Stimulated activated naive CD8-positive, alpha-beta T cell treated with anti-CD3 and anti-CD28 coated beads, Interleukin-15, Interleukin-2, amounts not matched to agents 100 U/mL and 50 U/mL, for 24 hours (primary cell): ENCODE measurements around the gene RDH16.
"Not testable (repeated sequence)": the region's sequence is repeated elsewhere in the genome, so short reads cannot be mapped to it uniquely, and the experiment has no call there.

Experiments
- ATAC-seq: fragments of 150-1000 bp; cut with Tn5 transposase; one replicate; pipeline ENCODE4 v1.10.0; 2021
- DNase-seq: peaks from one replicate; pipeline ENCODE4 v3.0.0; 2021

RDH16 gene

DNA sequence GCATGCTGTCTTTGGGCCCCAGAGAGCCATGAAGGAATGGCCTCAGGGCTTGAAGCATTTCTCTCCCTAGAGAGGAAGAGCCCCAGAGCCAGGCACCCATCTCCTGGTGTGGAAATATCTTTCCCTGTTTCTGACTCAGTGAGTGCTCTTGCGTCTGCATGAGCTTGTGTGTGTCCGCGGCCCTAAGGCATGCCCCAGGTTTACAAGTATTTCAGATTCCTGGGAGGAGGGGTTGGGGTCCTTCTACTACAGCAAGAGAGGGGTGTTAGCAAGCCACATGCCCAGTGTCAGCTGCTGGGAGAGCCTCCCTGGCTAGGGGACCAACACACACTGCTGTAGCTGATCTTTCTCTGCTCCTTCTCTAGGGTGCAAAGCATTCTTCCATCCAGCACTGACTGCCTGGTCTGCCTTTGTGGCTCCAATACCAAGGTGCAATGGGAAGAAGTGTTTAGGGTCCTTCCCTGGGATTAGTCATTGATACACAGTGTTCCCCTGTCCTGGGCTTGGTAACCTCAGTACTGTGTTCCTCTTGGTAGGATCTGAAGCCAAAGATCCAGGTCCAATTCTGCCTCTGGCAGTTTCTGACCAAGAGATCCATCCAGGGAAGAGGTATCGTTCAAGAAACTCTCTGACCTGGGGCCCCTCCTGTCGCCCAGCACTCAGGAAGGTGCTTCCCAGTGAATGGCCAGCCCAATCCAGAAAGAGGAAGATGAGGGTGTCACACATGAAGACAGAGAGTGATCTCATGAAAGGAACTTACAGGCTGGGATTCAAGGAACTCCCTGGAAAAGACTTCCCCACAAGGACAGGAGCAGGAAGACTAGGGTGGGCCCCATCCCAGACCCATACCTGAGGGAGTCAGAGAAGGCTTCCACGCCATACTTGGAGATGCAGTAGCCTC, 3.1 kb downstream of the RDH16 start:
- ATAC-seq (no peak), DNase-seq (no peak)

- no peak for ATAC-seq
- no peak for DNase-seq
Measured at GRCh38 chr12:56953314-56953713, 4.1 kb downstream of the RDH16 start.

GRCh38 chr12:56951582-56952339, 5.6 kb downstream of the RDH16 start:
- DNase-seq, result no peak
- no peak for ATAC-seq

DNA sequence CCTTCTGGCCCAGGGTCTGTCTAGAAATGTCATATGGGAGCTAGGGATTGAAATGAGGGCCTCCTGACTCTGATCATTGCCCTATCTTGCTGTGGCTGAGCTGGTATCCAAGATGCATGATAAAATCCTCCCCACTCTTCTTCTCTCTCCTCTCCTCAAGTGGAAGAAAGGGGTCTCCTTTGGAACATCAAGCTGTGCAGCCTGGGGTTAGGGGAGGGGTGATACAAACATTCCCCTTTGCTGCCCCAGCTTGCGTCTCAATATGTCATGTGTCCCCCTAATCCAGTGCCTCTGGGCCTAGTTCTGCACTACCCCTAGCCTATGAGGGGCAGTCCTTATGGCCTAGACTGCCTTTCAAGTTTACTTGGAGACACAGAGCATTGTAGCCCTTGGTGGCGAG, 8.5 kb downstream of the RDH16 start:
- no peak for ATAC-seq
- no peak for DNase-seq

GRCh38 chr12:56948457-56948777, 9.0 kb downstream of the RDH16 start:
- ATAC-seq (no peak), DNase-seq (no peak)

DNA sequence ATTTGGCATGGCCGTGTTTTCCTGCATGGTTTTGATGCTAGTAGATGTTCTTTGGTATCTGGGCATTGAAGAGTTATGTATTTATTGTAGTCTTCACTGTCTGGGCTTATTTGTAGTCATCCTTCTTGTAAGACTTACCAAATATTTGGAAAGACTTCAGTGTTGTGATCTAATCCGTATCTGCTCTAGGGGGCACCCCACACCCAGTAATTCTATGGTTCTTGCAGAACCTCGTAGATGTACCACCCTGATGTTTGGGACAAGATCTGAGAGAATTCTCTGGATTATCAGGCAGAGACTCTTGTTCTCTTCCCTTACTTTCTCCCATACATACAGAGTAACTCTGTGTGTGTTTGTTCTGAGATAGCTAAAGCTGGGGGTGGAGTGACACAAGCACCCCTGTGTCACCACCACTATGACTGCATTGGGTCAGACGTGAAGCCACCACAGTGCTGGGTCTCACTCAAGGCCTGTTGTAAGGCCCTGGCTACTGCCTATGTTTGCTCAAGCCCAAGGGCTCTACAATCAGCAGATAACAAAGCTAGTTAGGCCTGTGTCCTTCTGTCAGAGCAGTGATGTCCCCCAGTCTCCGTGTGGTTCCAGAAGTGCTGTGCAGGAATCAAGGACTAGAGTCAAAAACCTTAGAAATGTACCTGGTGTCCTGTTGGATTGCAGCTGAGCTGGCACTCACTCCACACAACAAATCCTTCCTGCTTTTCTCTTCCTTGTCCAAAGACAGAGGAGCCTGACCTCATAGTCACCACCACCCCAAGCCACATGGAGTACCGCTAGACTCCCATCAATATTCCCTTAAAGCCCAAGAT, 9.6 kb downstream of the RDH16 start:
- DNase-seq, result no peak
- ATAC-seq, result no peak

DNA sequence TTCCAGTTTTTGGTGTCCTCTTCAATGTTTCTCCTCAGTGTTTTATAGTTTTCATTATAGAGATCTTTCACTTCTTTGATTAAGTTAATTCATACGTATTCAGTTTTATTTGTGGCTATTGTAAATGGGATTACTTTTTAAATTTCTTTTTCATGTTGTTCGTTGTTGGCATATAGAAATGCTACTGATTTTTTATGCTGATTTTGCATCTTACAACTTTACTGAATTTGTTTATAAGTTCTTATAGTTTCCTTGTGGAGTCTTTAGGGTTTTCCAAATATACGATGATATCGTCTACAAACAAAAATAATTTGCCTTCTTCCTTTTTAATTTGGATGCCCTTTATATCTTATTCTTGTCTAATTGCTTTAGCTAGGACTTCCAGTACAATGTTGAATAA, 13.5 kb downstream of the RDH16 start:
- no peak for ATAC-seq

GRCh38 chr12:56943374-56943773, 14.0 kb downstream of the RDH16 start:
- not testable (repeated sequence) for DNase-seq, ATAC-seq

More for the DNA sequence above, 13.5 kb downstream of the RDH16 start:
- DNase-seq, result no peak

DNA sequence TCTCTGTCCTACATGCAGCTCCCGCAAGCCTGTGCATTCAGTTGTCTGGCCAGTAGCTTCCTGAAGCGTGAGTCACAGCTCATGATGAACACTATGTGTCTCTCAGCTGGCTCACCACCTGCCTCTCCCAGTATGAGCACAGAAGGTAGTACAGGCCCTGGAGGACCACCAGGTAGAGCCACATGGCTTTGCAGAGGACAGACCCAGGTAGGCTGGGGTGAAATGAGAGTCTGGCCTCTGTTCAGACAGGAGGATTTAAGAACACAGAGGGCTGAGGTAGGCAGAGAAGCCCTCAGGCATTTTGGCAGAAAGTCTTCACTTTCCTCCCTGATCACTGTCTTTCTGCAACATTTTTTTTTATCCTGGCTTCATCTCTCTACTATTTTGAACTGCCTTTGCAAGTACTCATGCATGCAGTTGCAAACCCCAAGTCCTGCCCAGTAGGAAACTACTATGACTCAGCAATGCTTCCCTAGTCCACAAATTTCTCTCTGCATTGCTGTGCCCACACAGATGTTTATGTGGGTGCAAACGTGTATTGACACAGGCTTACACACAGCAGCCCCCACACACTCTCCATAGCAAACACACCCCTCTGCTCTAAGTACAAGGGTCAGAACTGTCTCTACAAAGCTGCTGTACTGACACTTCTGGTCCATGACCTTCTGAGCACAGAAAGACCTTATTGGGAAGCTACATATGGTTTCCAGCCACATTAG, 15.9 kb downstream of the RDH16 start:
- DNase-seq (no peak), ATAC-seq (peak; percentile 66)

GRCh38 chr12:56940942-56941298, 16.5 kb downstream of the RDH16 start:
- not testable (repeated sequence) for ATAC-seq

DNA sequence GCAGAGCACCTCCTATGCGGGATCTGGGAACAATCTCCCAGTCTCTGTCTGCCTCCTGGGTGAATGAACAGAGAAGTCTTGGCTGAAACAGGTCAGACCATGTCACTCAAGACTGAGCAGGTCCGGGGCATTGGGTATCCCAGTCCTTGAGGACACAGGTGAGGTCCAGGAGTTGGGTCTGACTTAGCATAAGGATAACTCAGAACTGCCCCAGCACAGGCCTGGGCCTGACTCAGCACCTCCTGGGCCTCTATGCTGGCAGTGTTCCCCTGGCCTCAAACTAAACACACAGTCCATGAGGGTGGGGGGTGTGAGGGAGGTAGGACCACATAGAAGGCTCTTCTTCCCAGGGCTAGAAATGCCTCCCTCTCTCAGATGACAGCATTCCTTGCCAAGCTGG, 21.7 kb downstream of the RDH16 start:
- ATAC-seq, result no peak
- DNase-seq, result no peak

More at GRCh38 chr12:56940942-56941298, 16.5 kb downstream of the RDH16 start:
- not testable (repeated sequence) for DNase-seq

DNA sequence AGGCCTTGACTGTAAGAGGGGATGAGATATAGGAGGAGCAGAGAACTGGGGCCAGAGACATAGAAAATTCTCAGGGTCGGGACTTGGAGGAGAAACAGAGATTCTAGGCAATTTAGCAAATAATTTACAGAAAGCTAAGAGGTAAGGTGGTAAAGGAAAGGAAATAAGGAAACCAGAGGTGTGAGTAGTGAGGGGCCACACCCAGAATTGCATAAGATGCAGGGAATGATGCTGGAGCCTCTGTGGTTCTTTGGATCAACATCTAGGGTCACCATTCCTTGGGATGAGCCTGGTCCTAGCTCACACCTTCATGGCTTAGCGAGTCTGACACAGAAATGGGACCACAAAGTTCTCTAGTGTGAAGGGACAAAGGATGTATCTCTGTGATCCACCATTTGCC, 22.3 kb downstream of the RDH16 start:
- ATAC-seq (no peak), DNase-seq (no peak)

- ATAC-seq (no peak), DNase-seq (no peak)
Measured at GRCh38 chr12:56933826-56934625, 23.4 kb downstream of the RDH16 start, which contains the start of gene SDR9C7. SDR9C7 (minus strand) TSS chr12:56934408; CDS start chr12:56934261, 147 bp downstream.

DNA sequence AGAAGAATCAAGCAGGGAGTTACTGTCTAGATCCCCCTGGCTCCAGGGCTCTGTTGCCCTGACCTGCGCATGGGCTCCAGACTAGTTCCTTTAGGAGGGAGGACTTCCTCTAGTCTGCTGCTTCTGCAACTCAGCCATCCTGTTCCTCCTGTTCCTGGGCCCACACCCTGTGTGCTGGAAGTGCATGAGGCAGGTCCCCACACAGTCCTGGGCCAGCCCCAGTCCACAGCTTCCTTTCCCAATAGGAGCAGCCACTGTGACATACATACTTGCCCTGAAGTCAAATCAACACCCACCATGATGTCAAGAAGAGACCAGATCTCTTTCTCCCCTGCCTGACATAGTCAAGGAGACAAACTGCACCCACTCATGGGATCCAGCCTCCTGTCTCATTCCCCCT, 24.5 kb downstream of the RDH16 start:
- no peak for ATAC-seq
- DNase-seq, result no peak

- DNase-seq (no peak), ATAC-seq (no peak)
Measured at GRCh38 chr12:56932146-56932545, 25.3 kb downstream of the RDH16 start.

DNA sequence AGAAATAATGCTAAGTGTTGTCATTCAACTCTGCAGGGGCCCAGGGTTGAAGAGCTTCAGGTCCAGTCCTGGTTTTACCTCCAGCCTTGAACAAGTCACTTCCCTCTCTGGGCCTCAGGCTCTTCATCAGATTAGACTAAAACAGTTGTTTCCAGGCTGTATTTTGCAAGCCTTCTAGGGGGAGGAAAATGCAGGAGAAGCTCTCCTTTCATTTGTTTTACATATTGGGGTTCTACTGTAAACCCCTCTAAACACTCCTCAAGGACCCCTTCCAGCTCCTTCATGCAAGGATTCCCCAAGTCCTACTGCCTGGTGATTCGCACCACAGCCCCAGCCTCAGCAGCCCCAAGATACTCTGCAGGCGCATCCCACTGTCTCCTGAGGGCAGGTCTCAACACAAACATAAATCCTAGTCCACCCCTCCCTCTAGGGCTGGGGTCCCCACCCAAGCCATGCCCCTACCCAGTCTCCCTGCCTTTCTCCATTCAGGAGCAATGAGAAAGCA, 25.9 kb downstream of the RDH16 start:
- peak; percentile 12 for DNase-seq
- ATAC-seq, result no peak

- ATAC-seq, result no peak
Measured at GRCh38 chr12:56930241-56930640, 27.2 kb downstream of the RDH16 start.

DNA sequence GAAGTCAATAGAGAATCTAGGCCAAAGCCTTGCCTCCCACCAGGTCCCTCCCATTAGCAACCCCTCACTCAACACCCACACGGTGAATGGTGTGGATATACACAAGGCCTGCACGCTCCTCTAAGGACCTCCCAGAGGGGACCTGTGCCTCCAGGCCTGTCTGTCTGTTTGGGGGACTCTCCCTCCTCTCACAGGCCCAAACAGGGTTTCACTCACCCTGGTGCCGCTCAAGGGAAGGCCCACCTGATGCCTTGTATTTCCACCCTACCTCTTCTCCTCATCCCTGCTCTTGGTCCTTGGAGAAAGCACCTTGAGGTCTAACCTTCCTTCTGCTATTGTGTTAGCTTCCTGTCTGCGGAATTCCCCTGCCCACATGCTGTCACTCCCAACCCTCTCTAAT, 27.6 kb downstream of the RDH16 start:
- DNase-seq, result no peak
- ATAC-seq, result no peak

More at GRCh38 chr12:56930241-56930640, 27.2 kb downstream of the RDH16 start:
- DNase-seq, result no peak

GRCh38 chr12:56928262-56928661, 29.1 kb downstream of the RDH16 start:
- ATAC-seq (no peak), DNase-seq (no peak)

DNA sequence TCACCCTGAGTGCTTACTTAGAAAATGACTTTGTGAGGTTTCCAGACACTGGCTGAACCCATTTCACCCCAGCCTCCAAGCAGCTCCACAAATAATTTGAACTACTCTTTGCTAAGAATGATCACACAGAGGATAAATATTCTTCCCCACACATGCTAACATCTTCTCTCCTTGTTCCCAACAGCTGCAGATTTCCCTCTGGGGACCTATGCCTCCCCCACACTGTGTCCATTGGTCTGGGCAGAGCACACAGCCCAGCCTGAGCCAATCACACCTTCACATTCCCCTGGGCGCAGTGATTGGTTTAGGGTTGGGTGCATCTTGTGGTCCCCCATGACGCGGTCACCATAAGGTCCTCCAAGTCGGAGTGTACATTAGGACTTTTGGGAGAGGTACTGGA, 30.1 kb downstream of the RDH16 start:
- ATAC-seq (no peak), DNase-seq (no peak)

DNA sequence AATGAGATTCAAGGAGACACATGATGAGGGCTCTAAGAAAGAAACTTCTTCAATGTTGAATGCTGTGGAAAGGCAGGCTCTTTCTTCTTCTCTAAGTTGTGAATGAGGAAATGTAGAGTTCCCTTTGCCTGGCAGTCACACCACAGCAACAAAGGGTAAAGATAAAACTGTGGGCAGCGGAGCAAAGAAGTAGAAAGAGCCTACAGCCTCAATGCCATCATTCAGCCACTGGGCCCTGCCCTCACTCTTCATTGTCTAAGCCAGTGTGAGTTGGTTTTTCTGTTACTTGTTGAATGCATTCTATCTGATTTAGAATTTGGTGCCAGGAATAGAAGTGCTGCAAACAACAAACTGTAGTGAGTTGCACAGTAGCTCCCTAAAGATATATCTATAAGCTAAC, 35.4 kb downstream of the RDH16 start:
- no peak for DNase-seq
- no peak for ATAC-seq
